ENCODE results near the gene ACVRL1. TPM values are rescaled to one million over a fixed set of nuclear protein-coding genes. Genes with fewer than 3 reads are reported as not detected.

Gene ACVRL1
- total RNA-seq, 5 donors from 2014 or later (not counting 1 experiment from before 2014, with no cell fraction given): 0.16 to 0.58 (median 0.23) TPM; not detected in 2

DNA sequence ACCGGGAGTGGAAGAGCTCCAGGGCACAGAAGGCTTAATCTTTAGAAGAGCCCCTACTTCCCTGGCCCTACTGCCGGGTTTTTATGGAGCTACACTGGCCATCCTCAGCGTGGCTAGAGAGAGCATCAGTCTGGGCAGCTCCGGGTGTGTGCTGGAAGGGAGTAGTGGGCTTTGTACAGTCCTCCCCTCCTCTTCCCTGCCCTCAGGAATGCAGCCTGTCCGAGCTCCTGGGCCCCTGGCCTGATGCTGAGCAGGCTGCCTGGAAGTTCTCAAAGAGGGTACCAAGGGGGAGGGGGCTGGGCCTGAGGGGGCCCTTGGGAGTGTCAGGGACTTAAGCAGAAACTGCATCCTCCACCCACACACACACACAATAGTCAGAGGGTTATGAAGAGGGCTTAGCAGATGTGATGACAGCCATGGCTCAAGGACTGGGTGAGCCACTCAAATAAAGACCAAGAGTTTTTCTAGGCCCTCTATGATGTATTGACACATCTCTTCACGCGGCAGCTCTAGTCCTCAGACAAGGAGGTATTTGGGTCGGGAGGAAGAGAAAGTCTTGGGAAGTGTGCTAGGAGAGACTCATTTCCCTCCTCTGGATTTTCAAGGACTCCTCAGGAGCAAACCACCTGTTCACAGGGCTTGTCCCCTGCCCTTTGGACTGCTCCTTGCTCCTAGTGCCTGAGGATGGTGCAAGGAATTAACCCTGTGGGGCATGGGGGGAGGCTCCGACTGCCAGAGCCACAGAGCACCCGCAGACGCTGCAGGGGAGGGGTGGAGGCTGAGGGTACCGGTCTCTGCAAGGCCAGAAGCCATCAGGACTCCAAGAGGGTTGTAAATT lies 42.3 kb upstream of the ACVRL1 start:
- Histone ChIP-seq H3K36me3 (ENCODE audit: control insufficient read depth in 2 of 2, extremely low read depth in 1 of 2, insufficient read depth in 1 of 2, low read length in 1 of 2) (no peaks in the 10 kb centered on the region), H3K4me3 (ENCODE audit: control insufficient read depth in 1 of 2, extremely low read depth in 1 of 2, low read length in 1 of 2) (peak overlapping the region in 1 of 2 donors; percentile 71), H3K27ac (ENCODE audit: low read length) (no peak overlapping the region), H3K9me3 (no peaks in the 10 kb centered on the region), H3K4me1 (ENCODE audit: control insufficient read depth in 1 of 2, extremely low read depth in 1 of 2, insufficient read depth in 2 of 2, low read length in 2 of 2) (peaks cover 2 to 28% of the 10 kb centered on the region in 2 experiments), H3K27me3 (replicated peaks in 1 of 2; ENCODE audit: control insufficient read depth in 2 of 2, extremely low read depth in 1 of 2, insufficient read depth in 2 of 2, low read length in 1 of 2) (peaks cover 0 to 83% of the 10 kb centered on the region in 2 experiments)
- H3K36me3 Mint-ChIP-seq: no peaks in the 10 kb centered on the region
- peaks cover 62 to 68% of the 10 kb centered on the region in 2 donors for H3K27me3 Mint-ChIP-seq
- ChIA-PET CTCF (interaction anchor here in 1 of 2 donors (0.5 to 2.2 kb wide), 2 partner anchors 10 to 1335 kb away, joined by 3 to 10 read pairs; no protein-coding TSS in a partner anchor), POLR2A (no interaction called here)
- WGBS (ENCODE audit: insufficient coverage): 94% methylated on average over 6 of the region's 12 CpGs
- ATAC-seq (replicated peaks in 1 of 4): no peak
- no peak overlapping the region for H3K27ac Mint-ChIP-seq
- peaks cover 0 to 25% (median 19%) of the 10 kb centered on the region in 3 donors for H3K4me1 Mint-ChIP-seq
- DNase-seq: no peak
- H3K4me3 Mint-ChIP-seq: peak overlapping the region; percentile 39 to 58 (median 50)
- no peaks in the 10 kb centered on the region for H3K9me3 Mint-ChIP-seq

DNA sequence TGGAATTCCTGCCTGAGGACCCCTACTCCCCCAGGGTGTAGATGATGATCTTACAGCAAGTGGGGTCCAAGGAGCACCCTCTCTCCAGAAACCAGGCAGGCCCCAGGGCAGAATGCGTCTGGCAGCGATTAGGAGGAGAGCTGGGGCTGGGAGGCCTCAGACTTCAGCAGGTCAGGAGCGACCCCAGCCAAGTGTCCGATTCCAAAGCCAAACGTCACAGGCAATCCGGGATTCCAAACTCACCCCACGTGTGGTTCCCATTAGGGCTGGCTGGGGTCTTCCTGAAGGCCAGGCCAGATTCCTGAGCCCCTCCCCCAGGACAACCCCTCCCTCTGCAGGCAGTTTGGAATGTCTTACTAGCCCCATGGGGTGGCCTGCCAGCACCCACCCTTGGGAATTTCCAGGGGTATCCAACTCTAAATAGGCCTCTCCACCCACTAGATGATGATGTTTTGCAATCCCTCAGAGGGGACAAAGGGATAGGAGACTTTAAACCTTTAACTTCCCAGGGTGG lies 41.5 kb upstream of the ACVRL1 start:
- H3K36me3 ChIP-seq (ENCODE audit: control insufficient read depth in 2 of 2, extremely low read depth in 1 of 2, insufficient read depth in 1 of 2, low read length in 1 of 2): no peaks in the 10 kb centered on the region
- H3K27me3 ChIP-seq (replicated peaks in 1 of 2; ENCODE audit: control insufficient read depth in 2 of 2, extremely low read depth in 1 of 2, insufficient read depth in 2 of 2, low read length in 1 of 2): peaks cover 0 to 89% of the 10 kb centered on the region in 2 experiments
- H3K27ac Mint-ChIP-seq: no peak overlapping the region
- ChIA-PET POLR2A (no interaction called here), CTCF (no interaction called here)
- no peak overlapping the region for H3K4me3 Mint-ChIP-seq
- WGBS (ENCODE audit: insufficient coverage): 89% methylated on average over 7 of the region's 7 CpGs
- no peak for ATAC-seq (replicated peaks in 1 of 4)
- no peak overlapping the region for H3K27ac ChIP-seq (ENCODE audit: low read length)
- no peaks in the 10 kb centered on the region for H3K36me3 Mint-ChIP-seq
- no peak overlapping the region for H3K4me3 ChIP-seq (ENCODE audit: control insufficient read depth in 1 of 2, extremely low read depth in 1 of 2, low read length in 1 of 2)
- H3K4me1 ChIP-seq (ENCODE audit: control insufficient read depth in 1 of 2, extremely low read depth in 1 of 2, insufficient read depth in 2 of 2, low read length in 2 of 2): peaks cover 2 to 28% of the 10 kb centered on the region in 2 experiments
- H3K9me3 Mint-ChIP-seq: no peaks in the 10 kb centered on the region
- peaks cover 66 to 76% of the 10 kb centered on the region in 2 donors for H3K27me3 Mint-ChIP-seq
- H3K4me1 Mint-ChIP-seq: peaks cover 0 to 29% (median 19%) of the 10 kb centered on the region in 3 donors
- H3K9me3 ChIP-seq: no peaks in the 10 kb centered on the region
- DNase-seq: no peak

DNA sequence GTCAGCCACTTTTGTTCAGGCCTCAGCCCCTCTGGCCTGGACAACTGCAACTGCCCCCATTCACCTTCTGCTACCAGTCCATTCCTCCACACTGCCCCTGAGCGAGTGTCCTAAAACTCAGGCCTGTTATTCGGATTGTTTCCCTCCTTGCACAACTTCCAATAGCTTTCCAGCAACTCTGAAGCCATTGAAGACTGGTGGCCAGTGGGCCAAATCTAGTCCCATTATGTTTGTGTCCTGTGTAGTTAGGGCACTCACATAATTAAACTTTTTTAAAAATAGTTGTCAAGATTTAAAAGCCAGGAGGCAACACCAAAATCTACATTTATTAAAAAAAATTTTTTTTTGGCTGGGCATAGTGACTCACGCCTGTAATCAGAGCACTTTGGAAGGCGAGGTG lies 41.0 kb upstream of the ACVRL1 start:
- H3K4me1 Mint-ChIP-seq: peaks cover 0 to 29% (median 19%) of the 10 kb centered on the region in 3 donors
- H3K9me3 Mint-ChIP-seq: no peaks in the 10 kb centered on the region
- no peak for DNase-seq
- WGBS (ENCODE audit: insufficient coverage): 100% methylated on average over 1 of the region's 4 CpGs
- H3K27ac Mint-ChIP-seq: no peak overlapping the region
- no peak for ATAC-seq (replicated peaks in 1 of 4)
- H3K4me3 Mint-ChIP-seq: no peak overlapping the region
- Histone ChIP-seq H3K27ac (ENCODE audit: low read length) (no peak overlapping the region), H3K4me1 (ENCODE audit: control insufficient read depth in 1 of 2, extremely low read depth in 1 of 2, insufficient read depth in 2 of 2, low read length in 2 of 2) (peaks cover 2 to 28% of the 10 kb centered on the region in 2 experiments), H3K4me3 (ENCODE audit: control insufficient read depth in 1 of 2, extremely low read depth in 1 of 2, low read length in 1 of 2) (no peak overlapping the region), H3K36me3 (ENCODE audit: control insufficient read depth in 2 of 2, extremely low read depth in 1 of 2, insufficient read depth in 1 of 2, low read length in 1 of 2) (no peaks in the 10 kb centered on the region), H3K27me3 (replicated peaks in 1 of 2; ENCODE audit: control insufficient read depth in 2 of 2, extremely low read depth in 1 of 2, insufficient read depth in 2 of 2, low read length in 1 of 2) (peaks cover 0 to 89% of the 10 kb centered on the region in 2 experiments), H3K9me3 (no peaks in the 10 kb centered on the region)
- no peaks in the 10 kb centered on the region for H3K36me3 Mint-ChIP-seq
- ChIA-PET CTCF (no interaction called here), POLR2A (no interaction called here)
- peaks cover 67 to 81% of the 10 kb centered on the region in 2 donors for H3K27me3 Mint-ChIP-seq

DNA sequence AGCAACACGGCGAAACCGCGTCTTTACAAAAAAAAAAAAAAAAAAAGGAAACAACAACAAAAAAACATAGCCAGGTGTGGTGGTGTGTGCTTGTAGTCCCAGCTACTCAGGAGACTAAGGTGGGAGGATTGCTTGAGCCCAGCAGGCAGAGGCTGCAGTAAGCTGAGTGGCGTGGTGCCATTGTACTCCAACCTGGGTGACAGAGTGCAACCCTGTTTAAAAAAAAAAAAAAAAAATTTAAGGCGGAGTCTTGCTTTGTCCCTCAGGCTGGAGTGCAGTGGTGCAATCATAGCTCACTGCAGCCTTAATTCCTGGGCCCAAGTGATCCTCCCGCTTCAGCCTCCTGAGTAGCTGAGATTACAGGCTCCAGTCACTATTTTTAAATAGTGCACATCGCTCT lies 40.5 kb upstream of the ACVRL1 start:
- Histone ChIP-seq H3K36me3 (ENCODE audit: control insufficient read depth in 2 of 2, extremely low read depth in 1 of 2, insufficient read depth in 1 of 2, low read length in 1 of 2) (no peaks in the 10 kb centered on the region), H3K27me3 (replicated peaks in 1 of 2; ENCODE audit: control insufficient read depth in 2 of 2, extremely low read depth in 1 of 2, insufficient read depth in 2 of 2, low read length in 1 of 2) (peaks cover 0 to 92% of the 10 kb centered on the region in 2 experiments), H3K27ac (ENCODE audit: low read length) (no peak overlapping the region), H3K4me1 (ENCODE audit: control insufficient read depth in 1 of 2, extremely low read depth in 1 of 2, insufficient read depth in 2 of 2, low read length in 2 of 2) (peaks cover 2 to 28% of the 10 kb centered on the region in 2 experiments), H3K4me3 (ENCODE audit: control insufficient read depth in 1 of 2, extremely low read depth in 1 of 2, low read length in 1 of 2) (no peak overlapping the region), H3K9me3 (no peaks in the 10 kb centered on the region)
- H3K36me3 Mint-ChIP-seq: no peaks in the 10 kb centered on the region
- ATAC-seq (replicated peaks in 1 of 4) (no peak), DNase-seq (no peak)
- WGBS (ENCODE audit: insufficient coverage): 82% methylated on average over 3 of the region's 8 CpGs
- POLR2A ChIA-PET: interaction anchor here in 1 of 2 donors (0.6 kb wide), 1 partner anchor 86 kb away, joined by 4 read pairs; no protein-coding TSS in a partner anchor
- no peak overlapping the region for H3K27ac Mint-ChIP-seq
- H3K9me3 Mint-ChIP-seq: no peaks in the 10 kb centered on the region
- no peak overlapping the region for H3K4me3 Mint-ChIP-seq
- CTCF ChIA-PET: no interaction called here
- H3K4me1 Mint-ChIP-seq: peaks cover 0 to 29% (median 19%) of the 10 kb centered on the region in 3 donors
- peaks cover 63 to 81% of the 10 kb centered on the region in 2 donors for H3K27me3 Mint-ChIP-seq

DNA sequence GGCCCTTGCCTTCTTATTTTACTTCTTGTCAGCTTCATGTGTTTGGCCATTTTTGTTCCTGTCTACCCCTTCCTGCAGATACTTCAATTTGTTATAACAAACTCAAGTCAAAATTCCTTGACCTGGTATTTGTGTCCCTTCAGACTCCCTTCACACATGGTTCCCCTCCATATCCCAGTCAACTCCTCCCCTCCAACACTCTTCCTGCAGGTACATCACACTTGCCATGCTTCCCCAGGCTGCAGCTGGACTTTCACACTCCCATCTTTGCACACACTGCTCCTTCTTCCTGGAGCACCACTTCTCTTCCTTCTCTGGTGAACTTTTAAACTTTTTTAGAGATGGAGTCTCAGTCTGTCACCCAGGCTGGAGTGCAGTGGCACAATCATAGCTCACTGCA lies 39.9 kb upstream of the ACVRL1 start:
- H3K9me3 ChIP-seq: no peaks in the 10 kb centered on the region
- ATAC-seq (replicated peaks in 1 of 4) (no peak), DNase-seq (no peak)
- Mint-ChIP-seq H3K4me1 (peaks cover 0 to 29% (median 19%) of the 10 kb centered on the region in 3 donors), H3K27me3 (peaks cover 57 to 76% of the 10 kb centered on the region in 2 donors), H3K27ac (peak overlapping the region in 1 of 2 donors; percentile 33), H3K9me3 (no peaks in the 10 kb centered on the region), H3K4me3 (no peak overlapping the region), H3K36me3 (no peaks in the 10 kb centered on the region)
- no peak overlapping the region for H3K4me3 ChIP-seq (ENCODE audit: control insufficient read depth in 1 of 2, extremely low read depth in 1 of 2, low read length in 1 of 2)
- ChIA-PET CTCF (no interaction called here), POLR2A (interaction anchor here in 1 of 2 donors (0.6 kb wide), 1 partner anchor 87 kb away, joined by 4 read pairs; no protein-coding TSS in a partner anchor)
- H3K27me3 ChIP-seq (replicated peaks in 1 of 2; ENCODE audit: control insufficient read depth in 2 of 2, extremely low read depth in 1 of 2, insufficient read depth in 2 of 2, low read length in 1 of 2): peaks cover 0 to 92% of the 10 kb centered on the region in 2 experiments
- H3K36me3 ChIP-seq (ENCODE audit: control insufficient read depth in 2 of 2, extremely low read depth in 1 of 2, insufficient read depth in 1 of 2, low read length in 1 of 2): no peaks in the 10 kb centered on the region
- H3K4me1 ChIP-seq (ENCODE audit: control insufficient read depth in 1 of 2, extremely low read depth in 1 of 2, insufficient read depth in 2 of 2, low read length in 2 of 2): peaks cover 2 to 28% of the 10 kb centered on the region in 2 experiments
- H3K27ac ChIP-seq (ENCODE audit: low read length): no peak overlapping the region

DNA sequence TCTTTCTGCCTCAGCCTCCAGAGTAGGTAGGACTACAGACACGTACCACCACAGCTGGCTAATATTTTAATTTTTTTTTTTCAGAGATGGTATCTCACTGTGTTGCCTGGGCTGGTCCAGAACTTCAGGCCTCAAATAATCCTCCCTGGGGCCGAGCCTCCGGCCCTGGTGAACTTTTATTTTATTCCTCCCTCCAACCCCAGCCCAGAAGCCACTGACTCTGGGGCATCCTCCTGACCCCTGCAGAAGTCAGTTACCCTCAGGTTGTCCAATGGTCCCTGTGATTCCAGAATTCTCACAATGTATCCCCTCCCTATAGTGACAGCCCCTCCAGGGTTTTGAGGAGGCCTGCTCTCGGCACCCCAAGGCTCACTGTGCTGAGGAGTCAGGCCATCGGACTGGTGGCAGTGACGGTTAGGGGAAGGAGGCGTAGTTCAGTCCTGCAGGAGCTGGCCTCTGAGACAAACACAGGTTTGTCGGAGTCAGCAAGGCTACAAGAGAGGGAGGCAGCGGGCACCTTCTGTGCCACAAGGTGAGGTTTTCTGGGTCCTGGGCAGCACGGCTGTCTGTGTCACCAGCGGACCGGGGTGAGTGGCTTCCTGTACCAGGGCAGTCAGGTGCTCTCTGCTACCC lies 39.4 kb upstream of the ACVRL1 start:
- H3K4me3 ChIP-seq (ENCODE audit: control insufficient read depth in 1 of 2, extremely low read depth in 1 of 2, low read length in 1 of 2): no peak overlapping the region
- H3K36me3 Mint-ChIP-seq: no peaks in the 10 kb centered on the region
- H3K4me3 Mint-ChIP-seq: peak overlapping the region in 1 of 3 donors; percentile 67
- no peaks in the 10 kb centered on the region for H3K9me3 Mint-ChIP-seq
- ATAC-seq (replicated peaks in 1 of 4) (no peak), DNase-seq (no peak)
- H3K27ac ChIP-seq (ENCODE audit: low read length): no peak overlapping the region
- peaks cover 0 to 29% (median 19%) of the 10 kb centered on the region in 3 donors for H3K4me1 Mint-ChIP-seq
- ChIA-PET CTCF (no interaction called here), POLR2A (no interaction called here)
- H3K4me1 ChIP-seq (ENCODE audit: control insufficient read depth in 1 of 2, extremely low read depth in 1 of 2, insufficient read depth in 2 of 2, low read length in 2 of 2): peaks cover 2 to 28% of the 10 kb centered on the region in 2 experiments
- H3K27me3 Mint-ChIP-seq: peaks cover 54 to 72% of the 10 kb centered on the region in 2 donors
- peaks cover 0 to 86% of the 10 kb centered on the region in 2 experiments for H3K27me3 ChIP-seq (replicated peaks in 1 of 2; ENCODE audit: control insufficient read depth in 2 of 2, extremely low read depth in 1 of 2, insufficient read depth in 2 of 2, low read length in 1 of 2)
- H3K36me3 ChIP-seq (ENCODE audit: control insufficient read depth in 2 of 2, extremely low read depth in 1 of 2, insufficient read depth in 1 of 2, low read length in 1 of 2): no peaks in the 10 kb centered on the region
- H3K27ac Mint-ChIP-seq: no peak overlapping the region
- WGBS (ENCODE audit: insufficient coverage): 89% methylated on average over 11 of the region's 12 CpGs
- H3K9me3 ChIP-seq: no peaks in the 10 kb centered on the region

Measured in T-cell (primary cell).